HG03159 (cell line): ENCODE results near the gene GPR158.

Experiments used
- ATAC-seq: cut with Tn5 transposase; IDR thresholded peaks from one replicate; pipeline ENCODE4 v1.9.1; 2021; ENCODE audit warnings: mild to moderate bottlenecking, moderate library complexity; ENCODE audit not compliant: unreplicated experiment

The GPR158 gene

GRCh38 chr10:25191162-25191895 lies 16.5 kb downstream of the GPR158 start:
- no peak for ATAC-seq

GRCh38 chr10:25198151-25198550 lies 23.4 kb downstream of the GPR158 start:
- no peak for ATAC-seq

- no peak for ATAC-seq
Measured at GRCh38 chr10:25206693-25207414, 32.1 kb downstream of the GPR158 start.

- no peak for ATAC-seq
Measured at GRCh38 chr10:25209618-25210017, 34.8 kb downstream of the GPR158 start.

- no peak for ATAC-seq
Measured at GRCh38 chr10:25210265-25210664, 35.5 kb downstream of the GPR158 start.

- no peak for ATAC-seq
Measured at GRCh38 chr10:25220156-25220555, 45.4 kb downstream of the GPR158 start.

- ATAC-seq, result no peak
Measured at GRCh38 chr10:25222085-25222660, 47.4 kb downstream of the GPR158 start.

GRCh38 chr10:25226775-25227682 lies 52.2 kb downstream of the GPR158 start:
- ATAC-seq, result no peak

- ATAC-seq, result no peak
Measured at GRCh38 chr10:25231751-25232150, 57.0 kb downstream of the GPR158 start.

- no peak for ATAC-seq
Measured at GRCh38 chr10:25232204-25232603, 57.4 kb downstream of the GPR158 start.

GRCh38 chr10:25245165-25245564 lies 70.4 kb downstream of the GPR158 start:
- no peak for ATAC-seq

GRCh38 chr10:25257646-25258045 lies 82.8 kb downstream of the GPR158 start:
- no peak for ATAC-seq

GRCh38 chr10:25261110-25261509 lies 86.3 kb downstream of the GPR158 start:
- no peak for ATAC-seq

- no peak for ATAC-seq
Measured at GRCh38 chr10:25261558-25261957, 86.8 kb downstream of the GPR158 start.

GRCh38 chr10:25263931-25264330 lies 89.1 kb downstream of the GPR158 start:
- no peak for ATAC-seq

- ATAC-seq, result no peak
Measured at GRCh38 chr10:25278180-25278579, 103.4 kb downstream of the GPR158 start.

- no peak for ATAC-seq
Measured at GRCh38 chr10:25280076-25280475, 105.3 kb downstream of the GPR158 start.

GRCh38 chr10:25280573-25280972 lies 105.8 kb downstream of the GPR158 start:
- no peak for ATAC-seq

- ATAC-seq, result no peak
Measured at GRCh38 chr10:25285809-25286208, 111.0 kb downstream of the GPR158 start.

- no peak for ATAC-seq
Measured at GRCh38 chr10:25288181-25288580, 113.4 kb downstream of the GPR158 start.
